K562 (cell line): ENCODE data around the gene GPR153. TPM values are rescaled to one million over a fixed set of nuclear protein-coding genes. Genes with fewer than 3 reads are reported as not detected.

Experiments
- BRD9 ChIP-seq: fragments of 450-650 bp; IDR thresholded peaks from 2 replicates; pipeline ENCODE4 v1.6.1; 2018; ENCODE audit warnings: low read depth; ENCODE audit not compliant: partially characterized antibody
- HDAC6 ChIP-seq: IDR thresholded peaks from 2 replicates; pipeline ENCODE4 v1.6.1; 2012; ENCODE audit warnings: low read depth, mild to moderate bottlenecking, control low read depth, inconsistent platforms, low read length, moderate library complexity
- HDGF ChIP-seq: fragments of 450-650 bp; IDR thresholded peaks from 2 replicates; pipeline ENCODE4 v1.6.1; 2016
- KLF6 ChIP-seq: fragments of 250-450 bp; sonication (Bioruptor Pico); IDR thresholded peaks from 2 replicates; pipeline ENCODE4 v1.4.0; 2020; ENCODE audit warnings: mild to moderate bottlenecking, moderate library complexity, borderline replicate concordance
- LEF1 ChIP-seq: fragments of 450-650 bp; IDR thresholded peaks from 2 replicates; pipeline ENCODE4 v1.6.1; 2016; ENCODE audit warnings: mild to moderate bottlenecking
- MAZ ChIP-seq, 2 experiments: fragments of 450-650 bp in 1 of 2; sonication (generic) in 1 of 2; formaldehyde crosslinking; IDR thresholded peaks in 1 of 2; conservative IDR thresholded peaks in 1 of 2; 2 replicates each; pipeline versions ENCODE4 v1.4.0 to v1.5.0; 2020; ENCODE audit warnings: mild to moderate bottlenecking in 1 of 2, missing genetic modification reagents in 1 of 2
- NFXL1 ChIP-seq: fragments of 450-650 bp; formaldehyde crosslinking; IDR thresholded peaks from 2 replicates; pipeline ENCODE4 v1.4.0; 2021; ENCODE audit warnings: mild to moderate bottlenecking
- PHB ChIP-seq: fragments of 250-450 bp; sonication (Bioruptor Pico); IDR thresholded peaks from 2 replicates; pipeline ENCODE4 v1.5.0; 2021
- POLR2H ChIP-seq: IDR thresholded peaks from 2 replicates; pipeline ENCODE4 v1.6.1; 2016; ENCODE audit warnings: missing genetic modification characterization, low read depth, mild to moderate bottlenecking, control low read depth, missing compliant biosample characterization, moderate library complexity
- SAFB ChIP-seq: fragments of 200-400 bp; formaldehyde crosslinking; IDR thresholded peaks from 2 replicates; pipeline ENCODE4 v1.6.1; 2017; ENCODE audit warnings: low read depth, low read length, borderline replicate concordance
- SMARCE1 ChIP-seq: fragments of 450-650 bp; IDR thresholded peaks from 2 replicates; pipeline ENCODE4 v1.7.1; 2016; ENCODE audit warnings: mild to moderate bottlenecking
- SMC3 ChIP-seq: conservative IDR thresholded peaks from 2 replicates; pipeline ENCODE4 v1.6.1; 2011; ENCODE audit warnings: low read depth, low read length, improper control_type of control experiment; ENCODE audit not compliant: insufficient read depth
- ZNF184 ChIP-seq: sonication (generic); formaldehyde crosslinking; IDR thresholded peaks from 2 replicates; pipeline ENCODE4 v1.5.0; 2020; ENCODE audit warnings: missing genetic modification reagents
- ZNF707 ChIP-seq: fragments of 250-450 bp; sonication (Bioruptor Pico); conservative IDR thresholded peaks from 2 replicates; pipeline ENCODE4 v1.8.0; 2022; ENCODE audit warnings: inconsistent platforms, mild to moderate bottlenecking, moderate library complexity
- ZNF766 ChIP-seq: fragments of 200-800 bp; sonication (Bioruptor generic); conservative IDR thresholded peaks from 2 replicates; pipeline ENCODE4 v1.6.1; 2016; ENCODE audit warnings: missing genetic modification characterization, missing compliant biosample characterization
- polyA plus RNA-seq, 8 experiments: library from polyadenylated mRNA; depleted of rRNA in 4 of 8; stranded (reverse) in 5 of 8; unstranded in 3 of 8; fragments of >200 nt; fragmentation: Nextera tagmentation in 2 of 8; fragmentation: Illumina TruSeq in 1 of 8; extraction: Ambion mirVana in 2 of 8; extraction: Trizol in 1 of 8; gene quantifications; 2 replicates each; pipeline versions ENCODE4 v1.2.1 to v1.2.3, GENCODE V29; 2011 to 2014; ENCODE audit warnings: inconsistent platforms in 1 of 8, missing spikeins in 1 of 8
- total RNA-seq, 7 experiments: library from RNA; depleted of rRNA in 6 of 7; stranded (reverse); fragments of >200 nt in 6 of 7; fragmentation: Illumina TruSeq in 2 of 7; extraction: Trizol in 2 of 7; gene quantifications; 2 replicates each; pipeline versions ENCODE4 v1.2.1 to v1.2.3, GENCODE V29; 2011 to 2021; ENCODE audit warnings: low replicate concordance in 1 of 7
- TF ChIP-seq, protein P1 (sequence below): fragments of 450-650 bp; IDR thresholded peaks from 2 replicates; pipeline ENCODE4 v1.6.1; 2016; ENCODE audit warnings: borderline replicate concordance
- TF ChIP-seq, protein P2 (sequence below), 2 experiments: fragments of 450-650 bp in 1 of 2; sonication (generic) in 1 of 2; formaldehyde crosslinking in 1 of 2; IDR thresholded peaks in 1 of 2; conservative IDR thresholded peaks in 1 of 2; 2 replicates each; pipeline versions ENCODE4 v1.6.1 to v1.8.1; 2016 to 2023; ENCODE audit warnings: mild to moderate bottlenecking in 2 of 2, moderate library complexity in 2 of 2, inconsistent platforms in 1 of 2, missing genetic modification reagents in 1 of 2
- TF ChIP-seq, protein P3 (sequence below): fragments of 250-450 bp; sonication (Bioruptor Pico); IDR thresholded peaks from 2 replicates; pipeline ENCODE4 v1.4.0; 2020
- TF ChIP-seq, protein P4 (sequence below): fragments of 450-650 bp; formaldehyde crosslinking; conservative IDR thresholded peaks from 2 replicates; pipeline ENCODE4 v1.4.0; 2022; ENCODE audit warnings: mild to moderate bottlenecking, missing genetic modification characterization

The GPR153 gene
- total and polyA plus RNA-seq, 9 of the 15 experiments (the other 6 are each of a cell fraction or from before 2014, with no cell fraction given), result 0.01 to 1.5 (median 0.51) TPM

DNA sequence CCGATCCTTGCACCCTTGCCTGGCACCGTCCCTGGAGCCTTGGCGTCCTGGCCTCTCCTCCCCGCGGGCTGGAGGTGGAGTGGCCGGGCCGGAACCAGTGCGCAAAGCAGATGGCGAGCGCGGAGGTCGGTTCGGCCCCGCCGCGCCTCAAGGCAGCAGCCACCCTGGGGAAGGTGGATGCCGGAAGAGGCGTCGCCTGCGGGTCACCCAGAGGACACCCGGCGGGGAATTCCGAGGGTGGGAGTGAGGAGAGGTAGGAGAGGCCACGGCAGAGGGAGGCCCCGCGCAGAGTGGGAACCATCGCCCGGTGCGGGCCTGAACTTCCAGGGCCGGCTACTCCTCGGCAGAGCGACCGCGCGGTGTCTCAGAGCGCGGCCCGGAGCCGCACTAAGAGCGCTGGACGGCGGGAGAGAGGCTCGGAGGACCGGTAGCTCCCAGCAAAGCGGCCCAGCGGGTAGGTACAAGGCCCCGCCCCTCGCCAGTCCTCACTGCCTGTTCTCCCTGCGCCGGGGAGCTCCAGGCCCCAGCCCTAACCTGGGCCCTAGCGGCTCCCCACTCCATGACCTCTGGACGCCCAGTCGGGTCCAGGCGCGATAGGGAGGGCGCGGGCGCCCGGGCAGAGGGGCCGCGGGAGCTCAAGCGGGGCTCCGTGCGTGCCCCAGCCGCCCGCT, 54.9 kb downstream of the GPR153 start, which contains the start of gene RNF207 (continued):
- TF ChIP-seq, protein P1, sequence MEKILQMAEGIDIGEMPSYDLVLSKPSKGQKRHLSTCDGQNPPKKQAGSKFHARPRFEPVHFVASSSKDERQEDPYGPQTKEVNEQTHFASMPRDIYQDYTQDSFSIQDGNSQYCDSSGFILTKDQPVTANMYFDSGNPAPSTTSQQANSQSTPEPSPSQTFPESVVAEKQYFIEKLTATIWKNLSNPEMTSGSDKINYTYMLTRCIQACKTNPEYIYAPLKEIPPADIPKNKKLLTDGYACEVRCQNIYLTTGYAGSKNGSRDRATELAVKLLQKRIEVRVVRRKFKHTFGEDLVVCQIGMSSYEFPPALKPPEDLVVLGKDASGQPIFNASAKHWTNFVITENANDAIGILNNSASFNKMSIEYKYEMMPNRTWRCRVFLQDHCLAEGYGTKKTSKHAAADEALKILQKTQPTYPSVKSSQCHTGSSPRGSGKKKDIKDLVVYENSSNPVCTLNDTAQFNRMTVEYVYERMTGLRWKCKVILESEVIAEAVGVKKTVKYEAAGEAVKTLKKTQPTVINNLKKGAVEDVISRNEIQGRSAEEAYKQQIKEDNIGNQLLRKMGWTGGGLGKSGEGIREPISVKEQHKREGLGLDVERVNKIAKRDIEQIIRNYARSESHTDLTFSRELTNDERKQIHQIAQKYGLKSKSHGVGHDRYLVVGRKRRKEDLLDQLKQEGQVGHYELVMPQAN, result no peak
- TF ChIP-seq NFXL1 (CRISPR knock-in tag), result no peak
- TF ChIP-seq LEF1, result no peak
- TF ChIP-seq, protein P2, sequence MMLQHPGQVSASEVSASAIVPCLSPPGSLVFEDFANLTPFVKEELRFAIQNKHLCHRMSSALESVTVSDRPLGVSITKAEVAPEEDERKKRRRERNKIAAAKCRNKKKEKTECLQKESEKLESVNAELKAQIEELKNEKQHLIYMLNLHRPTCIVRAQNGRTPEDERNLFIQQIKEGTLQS (IDR thresholded peaks at IDR 0.05), result no peak
- TF ChIP-seq, protein P2 (CRISPR knock-in tag; conservative IDR thresholded peaks at IDR 0.05), result no peak
- no peak for TF ChIP-seq HDGF
- TF ChIP-seq POLR2H (tag), result no peak
- TF ChIP-seq BRD9, result no peak
- no peak for TF ChIP-seq ZNF766 (CRISPR knock-in tag)
- TF ChIP-seq KLF6 (CRISPR knock-in tag), result no peak
- TF ChIP-seq, protein P3, sequence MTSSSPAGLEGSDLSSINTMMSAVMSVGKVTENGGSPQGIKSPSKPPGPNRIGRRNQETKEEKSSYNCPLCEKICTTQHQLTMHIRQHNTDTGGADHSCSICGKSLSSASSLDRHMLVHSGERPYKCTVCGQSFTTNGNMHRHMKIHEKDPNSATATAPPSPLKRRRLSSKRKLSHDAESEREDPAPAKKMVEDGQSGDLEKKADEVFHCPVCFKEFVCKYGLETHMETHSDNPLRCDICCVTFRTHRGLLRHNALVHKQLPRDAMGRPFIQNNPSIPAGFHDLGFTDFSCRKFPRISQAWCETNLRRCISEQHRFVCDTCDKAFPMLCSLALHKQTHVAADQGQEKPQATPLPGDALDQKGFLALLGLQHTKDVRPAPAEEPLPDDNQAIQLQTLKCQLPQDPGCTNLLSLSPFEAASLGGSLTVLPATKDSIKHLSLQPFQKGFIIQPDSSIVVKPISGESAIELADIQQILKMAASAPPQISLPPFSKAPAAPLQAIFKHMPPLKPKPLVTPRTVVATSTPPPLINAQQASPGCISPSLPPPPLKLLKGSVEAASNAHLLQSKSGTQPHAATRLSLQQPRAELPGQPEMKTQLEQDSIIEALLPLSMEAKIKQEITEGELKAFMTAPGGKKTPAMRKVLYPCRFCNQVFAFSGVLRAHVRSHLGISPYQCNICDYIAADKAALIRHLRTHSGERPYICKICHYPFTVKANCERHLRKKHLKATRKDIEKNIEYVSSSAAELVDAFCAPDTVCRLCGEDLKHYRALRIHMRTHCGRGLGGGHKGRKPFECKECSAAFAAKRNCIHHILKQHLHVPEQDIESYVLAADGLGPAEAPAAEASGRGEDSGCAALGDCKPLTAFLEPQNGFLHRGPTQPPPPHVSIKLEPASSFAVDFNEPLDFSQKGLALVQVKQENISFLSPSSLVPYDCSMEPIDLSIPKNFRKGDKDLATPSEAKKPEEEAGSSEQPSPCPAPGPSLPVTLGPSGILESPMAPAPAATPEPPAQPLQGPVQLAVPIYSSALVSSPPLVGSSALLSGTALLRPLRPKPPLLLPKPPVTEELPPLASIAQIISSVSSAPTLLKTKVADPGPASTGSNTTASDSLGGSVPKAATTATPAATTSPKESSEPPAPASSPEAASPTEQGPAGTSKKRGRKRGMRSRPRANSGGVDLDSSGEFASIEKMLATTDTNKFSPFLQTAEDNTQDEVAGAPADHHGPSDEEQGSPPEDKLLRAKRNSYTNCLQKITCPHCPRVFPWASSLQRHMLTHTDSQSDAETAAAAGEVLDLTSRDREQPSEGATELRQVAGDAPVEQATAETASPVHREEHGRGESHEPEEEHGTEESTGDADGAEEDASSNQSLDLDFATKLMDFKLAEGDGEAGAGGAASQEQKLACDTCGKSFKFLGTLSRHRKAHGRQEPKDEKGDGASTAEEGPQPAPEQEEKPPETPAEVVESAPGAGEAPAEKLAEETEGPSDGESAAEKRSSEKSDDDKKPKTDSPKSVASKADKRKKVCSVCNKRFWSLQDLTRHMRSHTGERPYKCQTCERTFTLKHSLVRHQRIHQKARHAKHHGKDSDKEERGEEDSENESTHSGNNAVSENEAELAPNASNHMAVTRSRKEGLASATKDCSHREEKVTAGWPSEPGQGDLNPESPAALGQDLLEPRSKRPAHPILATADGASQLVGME, result no peak
- TF ChIP-seq ZNF707 (CRISPR knock-in tag), result no peak
- no peak for TF ChIP-seq PHB (CRISPR knock-in tag)
- TF ChIP-seq, protein P4, sequence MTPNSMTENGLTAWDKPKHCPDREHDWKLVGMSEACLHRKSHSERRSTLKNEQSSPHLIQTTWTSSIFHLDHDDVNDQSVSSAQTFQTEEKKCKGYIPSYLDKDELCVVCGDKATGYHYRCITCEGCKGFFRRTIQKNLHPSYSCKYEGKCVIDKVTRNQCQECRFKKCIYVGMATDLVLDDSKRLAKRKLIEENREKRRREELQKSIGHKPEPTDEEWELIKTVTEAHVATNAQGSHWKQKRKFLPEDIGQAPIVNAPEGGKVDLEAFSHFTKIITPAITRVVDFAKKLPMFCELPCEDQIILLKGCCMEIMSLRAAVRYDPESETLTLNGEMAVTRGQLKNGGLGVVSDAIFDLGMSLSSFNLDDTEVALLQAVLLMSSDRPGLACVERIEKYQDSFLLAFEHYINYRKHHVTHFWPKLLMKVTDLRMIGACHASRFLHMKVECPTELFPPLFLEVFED (CRISPR knock-in tag), result no peak
- TF ChIP-seq ZNF184 (CRISPR knock-in tag), result no peak
- no peak for TF ChIP-seq SMARCE1
- peak; percentile 83 to 95 for TF ChIP-seq MAZ (CRISPR knock-in tag; conservative IDR thresholded peaks at IDR 0.05 in 1 of 2, IDR thresholded peaks at IDR 0.05 in 1 of 2)
- TF ChIP-seq SAFB, result no peak
- TF ChIP-seq HDAC6, result no peak
- no peak for TF ChIP-seq SMC3
